IMR-90 (cell line): Measurements from ENCODE around the gene ZNF48.
A peak's percentile ranks its signal among the peaks of the same experiment; 100 is the strongest.

Experiments
- BHLHE40 ChIP-seq: fragments of 150-350 bp; IDR thresholded peaks from 2 replicates; pipeline ENCODE4 v1.6.1; 2016; ENCODE audit warnings: mild to moderate bottlenecking, low read depth, low read length
- CEBPB ChIP-seq: IDR thresholded peaks from 2 replicates; pipeline ENCODE4 v1.6.1; 2012; ENCODE audit warnings: low read depth, low read length, improper control_type of control experiment
- MAFK ChIP-seq: IDR thresholded peaks from 2 replicates; pipeline ENCODE4 v1.6.1; 2012; ENCODE audit warnings: low read depth, low read length, improper control_type of control experiment
- MAZ ChIP-seq: IDR thresholded peaks from 2 replicates; pipeline ENCODE4 v1.6.1; 2012; ENCODE audit warnings: low read depth, mild to moderate bottlenecking, low read length, improper control_type of control experiment, moderate library complexity, borderline replicate concordance
- POLR2A ChIP-seq: IDR thresholded peaks from 2 replicates; pipeline ENCODE4 v1.6.1; 2012; ENCODE audit warnings: mild to moderate bottlenecking, low read depth, low read length
- RAD21 ChIP-seq: IDR thresholded peaks from 2 replicates; pipeline ENCODE4 v1.6.1; 2012; ENCODE audit warnings: low read length, improper control_type of control experiment
- RCOR1 ChIP-seq: IDR thresholded peaks from 2 replicates; pipeline ENCODE4 v1.6.1; 2012; ENCODE audit warnings: mild to moderate bottlenecking, low read length, improper control_type of control experiment; ENCODE audit not compliant: insufficient replicate concordance
- TF ChIP-seq, protein P1 (sequence below): conservative IDR thresholded peaks from 2 replicates; pipeline ENCODE4 v1.5.1; 2012; ENCODE audit warnings: mild to moderate bottlenecking, low read depth, low read length, improper control_type of control experiment
- TF ChIP-seq, protein P2 (sequence below): fragments of 150-350 bp; IDR thresholded peaks from 2 replicates; pipeline ENCODE4 v1.6.1; 2017; ENCODE audit warnings: mild to moderate bottlenecking, antibody characterized with exemption, low read length, low read depth

DNA sequence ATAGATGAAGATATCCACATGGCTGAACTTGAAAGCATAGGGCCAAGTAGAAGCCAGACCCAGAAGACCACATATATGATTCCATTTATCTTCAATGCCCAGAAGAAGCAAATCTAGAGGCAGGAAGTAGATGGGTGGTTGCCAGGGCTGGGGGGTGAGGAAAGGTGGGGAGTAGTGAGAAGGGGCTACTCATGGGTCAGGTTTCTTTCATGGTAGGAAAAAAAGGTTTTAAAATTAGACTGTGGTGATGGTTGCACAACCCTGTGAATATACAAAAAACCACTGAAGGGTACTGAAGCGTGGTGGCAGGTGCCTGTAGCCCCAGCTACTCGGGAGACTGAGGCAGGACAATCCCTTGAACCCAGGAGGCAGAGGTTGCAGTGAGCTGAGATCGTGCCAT, 45.5 kb upstream of the ZNF48 start:
- TF ChIP-seq, protein P1, sequence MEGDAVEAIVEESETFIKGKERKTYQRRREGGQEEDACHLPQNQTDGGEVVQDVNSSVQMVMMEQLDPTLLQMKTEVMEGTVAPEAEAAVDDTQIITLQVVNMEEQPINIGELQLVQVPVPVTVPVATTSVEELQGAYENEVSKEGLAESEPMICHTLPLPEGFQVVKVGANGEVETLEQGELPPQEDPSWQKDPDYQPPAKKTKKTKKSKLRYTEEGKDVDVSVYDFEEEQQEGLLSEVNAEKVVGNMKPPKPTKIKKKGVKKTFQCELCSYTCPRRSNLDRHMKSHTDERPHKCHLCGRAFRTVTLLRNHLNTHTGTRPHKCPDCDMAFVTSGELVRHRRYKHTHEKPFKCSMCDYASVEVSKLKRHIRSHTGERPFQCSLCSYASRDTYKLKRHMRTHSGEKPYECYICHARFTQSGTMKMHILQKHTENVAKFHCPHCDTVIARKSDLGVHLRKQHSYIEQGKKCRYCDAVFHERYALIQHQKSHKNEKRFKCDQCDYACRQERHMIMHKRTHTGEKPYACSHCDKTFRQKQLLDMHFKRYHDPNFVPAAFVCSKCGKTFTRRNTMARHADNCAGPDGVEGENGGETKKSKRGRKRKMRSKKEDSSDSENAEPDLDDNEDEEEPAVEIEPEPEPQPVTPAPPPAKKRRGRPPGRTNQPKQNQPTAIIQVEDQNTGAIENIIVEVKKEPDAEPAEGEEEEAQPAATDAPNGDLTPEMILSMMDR, result no peak
- TF ChIP-seq RCOR1, result no peak
- no peak for TF ChIP-seq RAD21
- TF ChIP-seq POLR2A, result no peak
- no peak for TF ChIP-seq MAZ
- TF ChIP-seq, protein P2, sequence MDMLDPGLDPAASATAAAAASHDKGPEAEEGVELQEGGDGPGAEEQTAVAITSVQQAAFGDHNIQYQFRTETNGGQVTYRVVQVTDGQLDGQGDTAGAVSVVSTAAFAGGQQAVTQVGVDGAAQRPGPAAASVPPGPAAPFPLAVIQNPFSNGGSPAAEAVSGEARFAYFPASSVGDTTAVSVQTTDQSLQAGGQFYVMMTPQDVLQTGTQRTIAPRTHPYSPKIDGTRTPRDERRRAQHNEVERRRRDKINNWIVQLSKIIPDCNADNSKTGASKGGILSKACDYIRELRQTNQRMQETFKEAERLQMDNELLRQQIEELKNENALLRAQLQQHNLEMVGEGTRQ, result no peak
- TF ChIP-seq CEBPB, result peak; percentile 33; the same call in 1 of the 2 replicates
- no peak for TF ChIP-seq BHLHE40
- TF ChIP-seq MAFK, result no peak
